Body of pancreas (tissue), 4 donors: ENCODE data around the gene MGLL.

Experiments used
- CTCF ChIP-seq, 7 experiments: fragments of 450-650 bp in 4 of 7; fragments of 200-600 bp in 3 of 7; sonication (generic) in 3 of 7; IDR thresholded peaks; one replicate each; pipeline ENCODE4 v1.5.1; 2016 to 2019; ENCODE audit warnings: antibody characterized with exemption in 7 of 7
- POLR2A ChIP-seq, 3 donors: fragments of 450-650 bp; IDR thresholded peaks; one replicate each; pipeline ENCODE4 v1.6.1; 2016; ENCODE audit warnings: antibody characterized with exemption in 3 of 3, mild to moderate bottlenecking in 2 of 3

DNA sequence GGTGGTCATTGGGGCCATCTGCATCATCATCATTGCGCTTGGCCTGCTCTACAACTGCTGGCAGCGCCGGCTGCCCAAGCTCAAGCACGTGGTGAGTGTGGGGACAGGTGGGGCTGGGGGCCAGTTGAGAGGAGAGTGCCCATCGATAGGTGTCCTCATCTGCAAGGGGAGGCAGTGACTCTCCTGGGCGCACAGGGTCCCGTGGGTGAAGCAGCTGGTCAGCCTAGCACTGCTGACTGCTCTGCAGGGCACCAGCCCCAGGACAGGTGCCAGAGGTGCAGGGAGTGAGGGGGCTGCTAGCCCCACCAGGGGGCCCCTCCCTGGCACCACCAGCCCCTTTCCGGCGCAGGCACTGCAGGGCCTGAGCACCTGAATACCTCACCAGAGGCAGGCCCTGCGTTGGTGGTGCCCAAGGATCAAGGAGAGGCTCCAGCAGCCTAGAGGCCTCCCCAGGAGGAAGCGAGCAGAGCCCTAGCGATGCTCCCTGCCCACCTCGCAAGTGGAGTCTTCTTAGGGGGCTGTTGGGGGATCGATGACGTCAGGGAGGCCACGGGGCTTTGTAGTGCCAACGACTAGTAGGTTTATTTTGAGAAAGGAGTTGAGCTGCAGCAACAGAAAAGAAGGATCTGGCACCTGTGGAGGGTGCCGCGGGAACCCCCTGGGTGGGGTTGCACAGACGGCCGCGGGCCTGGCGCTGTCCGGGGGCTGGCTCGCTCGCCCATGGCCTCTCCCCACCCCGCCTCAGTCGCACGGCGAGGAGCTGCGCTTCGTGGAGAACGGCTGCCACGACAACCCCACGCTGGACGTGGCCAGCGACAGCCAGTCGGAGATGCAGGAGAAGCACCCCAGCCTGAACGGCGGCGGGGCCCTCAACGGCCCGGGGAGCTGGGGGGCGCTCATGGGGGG is 150.5 kb downstream of the MGLL start:
- TF ChIP-seq CTCF (IDR thresholded peaks at IDR 0.05): no peak
- no peak for TF ChIP-seq POLR2A (IDR thresholded peaks at IDR 0.05)
